HEK293T (cell line): Measurements from ENCODE around the gene PLD1.

Experiments used
- CTCF ChIA-PET: fragments of 350-600 bp; formaldehyde crosslinking; extraction: SDS; loops from one replicate; lab custom pipeline; 2021; ENCODE audit warnings: antibody characterized with exemption, inconsistent platforms; lab: Yijun Ruan, JAX
- POLR2A ChIA-PET: fragments of 350-600 bp; formaldehyde crosslinking; extraction: SDS; loops from one replicate; lab custom pipeline; 2020; ENCODE audit warnings: antibody characterized with exemption, inconsistent platforms; lab: Yijun Ruan, JAX
- DNase-seq: peaks from one replicate; pipeline ENCODE4 v3.0.0; 2012; ENCODE audit warnings: mixed read lengths; ENCODE audit errors: extremely low spot score
- ARNT ChIP-seq: fragments of 450-650 bp; IDR thresholded peaks from 2 replicates; pipeline ENCODE4 v1.6.1; 2017; ENCODE audit warnings: mild to moderate bottlenecking
- BHLHE40 ChIP-seq: fragments of 450-650 bp; IDR thresholded peaks from 2 replicates; pipeline ENCODE4 v1.6.1; 2016; ENCODE audit warnings: mild to moderate bottlenecking, moderate library complexity, borderline replicate concordance
- CTBP1 ChIP-seq: fragments of 450-650 bp; IDR thresholded peaks from 2 replicates; pipeline ENCODE4 v1.6.1; 2016; ENCODE audit warnings: borderline replicate concordance
- ELF4 ChIP-seq: fragments of 450-650 bp; IDR thresholded peaks from 2 replicates; pipeline ENCODE4 v1.6.1; 2017; ENCODE audit warnings: antibody characterized with exemption
- FOXA1 ChIP-seq: fragments of 450-650 bp; IDR thresholded peaks from 2 replicates; pipeline ENCODE4 v1.6.1; 2016; ENCODE audit warnings: mild to moderate bottlenecking
- FOXK2 ChIP-seq: fragments of 450-650 bp; IDR thresholded peaks from 2 replicates; pipeline ENCODE4 v1.6.1; 2016; ENCODE audit warnings: mild to moderate bottlenecking
- FOXM1 ChIP-seq: fragments of 450-650 bp; IDR thresholded peaks from 2 replicates; pipeline ENCODE4 v1.6.1; 2017; ENCODE audit warnings: mild to moderate bottlenecking, borderline replicate concordance
- HDGF ChIP-seq: fragments of 450-650 bp; IDR thresholded peaks from 2 replicates; pipeline ENCODE4 v1.6.1; 2017; ENCODE audit warnings: antibody characterized with exemption, borderline replicate concordance
- L3MBTL2 ChIP-seq: fragments of 450-650 bp; conservative IDR thresholded peaks from 2 replicates; pipeline ENCODE4 v1.6.1; 2016; ENCODE audit warnings: mild to moderate bottlenecking
- LEF1 ChIP-seq: fragments of 450-650 bp; IDR thresholded peaks from 2 replicates; pipeline ENCODE4 v1.6.1; 2017; ENCODE audit warnings: mild to moderate bottlenecking, borderline replicate concordance
- NFRKB ChIP-seq: fragments of 450-650 bp; IDR thresholded peaks from 2 replicates; pipeline ENCODE4 v1.6.1; 2016; ENCODE audit warnings: mild to moderate bottlenecking, moderate library complexity
- SP1 ChIP-seq: fragments of 450-650 bp; IDR thresholded peaks from 2 replicates; pipeline ENCODE4 v1.6.1; 2017
- SUZ12 ChIP-seq: fragments of 450-650 bp; IDR thresholded peaks from 2 replicates; pipeline ENCODE4 v1.6.1; 2016; ENCODE audit warnings: mild to moderate bottlenecking
- TARDBP ChIP-seq: fragments of 450-650 bp; IDR thresholded peaks from 2 replicates; pipeline ENCODE4 v1.6.1; 2016
- ZNF384 ChIP-seq: fragments of 450-650 bp; IDR thresholded peaks from 2 replicates; pipeline ENCODE4 v1.6.1; 2016
- TF ChIP-seq, protein P1 (sequence below): fragments of 450-650 bp; IDR thresholded peaks from 2 replicates; pipeline ENCODE4 v1.6.1; 2016

Gene PLD1

DNA sequence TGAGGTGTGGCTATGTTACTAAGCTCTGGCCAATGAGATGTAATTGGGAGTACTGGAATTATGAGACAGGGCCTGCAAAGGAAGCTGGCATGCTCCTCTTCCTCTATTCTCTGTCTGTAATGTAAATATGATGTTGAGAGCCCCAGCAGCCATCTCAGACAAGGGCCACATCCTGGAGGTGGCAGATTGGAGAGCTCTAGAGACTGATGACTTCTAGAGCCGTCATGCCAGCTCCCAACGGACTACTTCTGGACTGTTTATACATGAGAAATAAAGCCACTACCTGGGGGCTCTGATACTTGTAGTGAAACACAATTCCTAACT lies 19.7 kb downstream of the PLD1 start:
- no peak for DNase-seq
- POLR2A ChIA-PET: no interaction called here
- TF ChIP-seq SP1: no peak
- TF ChIP-seq ARNT: no peak
- TF ChIP-seq BHLHE40: no peak
- no peak for TF ChIP-seq ZNF384
- TF ChIP-seq, protein P1, sequence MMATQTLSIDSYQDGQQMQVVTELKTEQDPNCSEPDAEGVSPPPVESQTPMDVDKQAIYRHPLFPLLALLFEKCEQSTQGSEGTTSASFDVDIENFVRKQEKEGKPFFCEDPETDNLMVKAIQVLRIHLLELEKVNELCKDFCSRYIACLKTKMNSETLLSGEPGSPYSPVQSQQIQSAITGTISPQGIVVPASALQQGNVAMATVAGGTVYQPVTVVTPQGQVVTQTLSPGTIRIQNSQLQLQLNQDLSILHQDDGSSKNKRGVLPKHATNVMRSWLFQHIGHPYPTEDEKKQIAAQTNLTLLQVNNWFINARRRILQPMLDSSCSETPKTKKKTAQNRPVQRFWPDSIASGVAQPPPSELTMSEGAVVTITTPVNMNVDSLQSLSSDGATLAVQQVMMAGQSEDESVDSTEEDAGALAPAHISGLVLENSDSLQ: no peak
- CTCF ChIA-PET: interaction anchor here (0.7 to 1.1 kb wide), 3 partner anchors 18 to 40 kb away, joined by 4 to 7 read pairs (median 5); no protein-coding TSS in a partner anchor

DNA sequence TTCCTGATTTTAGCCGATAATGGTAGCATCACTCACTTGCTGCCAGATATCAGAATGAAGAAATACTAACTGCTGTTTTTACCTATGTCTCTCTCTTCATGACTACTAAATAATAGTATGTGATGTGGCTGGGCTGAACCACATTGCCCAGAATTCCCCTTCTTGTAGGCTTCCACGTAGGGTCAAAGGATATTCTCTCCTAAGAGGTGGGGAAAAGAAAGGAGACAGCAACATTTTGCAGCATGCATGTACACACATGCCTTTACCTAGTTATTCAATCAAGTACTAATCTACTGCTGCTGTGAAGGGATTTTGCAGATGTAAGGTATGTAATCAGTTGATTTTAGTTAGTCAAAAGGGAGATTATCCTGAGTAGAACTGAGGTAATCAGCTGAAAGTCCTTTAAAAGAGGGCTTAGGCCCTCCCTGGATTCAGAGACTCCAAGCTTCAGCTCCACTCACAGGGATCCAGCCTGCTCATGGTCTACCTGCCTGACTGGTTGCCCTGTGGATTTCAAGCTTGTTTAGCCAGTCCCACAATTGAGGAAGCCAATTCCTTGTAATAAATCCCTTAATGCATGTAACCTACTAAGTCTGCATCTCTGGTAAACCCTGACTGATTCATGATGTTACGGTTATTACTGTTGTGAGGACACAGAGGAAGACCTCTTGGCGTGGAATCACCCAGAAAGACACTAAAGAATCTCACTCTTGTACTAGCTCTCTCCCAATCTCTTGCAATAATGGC lies 20.4 kb downstream of the PLD1 start:
- TF ChIP-seq CTBP1 (no peak), FOXK2 (no peak), NFRKB (no peak), HDGF (no peak), ELF4 (no peak), SP1 (no peak), FOXM1 (no peak)
- ChIA-PET POLR2A (no interaction called here), CTCF (interaction anchor here (0.7 to 1.0 kb wide), 2 partner anchors 17 to 40 kb away, joined by 4 to 5 read pairs; no protein-coding TSS in a partner anchor)
- DNase-seq: no peak

DNA sequence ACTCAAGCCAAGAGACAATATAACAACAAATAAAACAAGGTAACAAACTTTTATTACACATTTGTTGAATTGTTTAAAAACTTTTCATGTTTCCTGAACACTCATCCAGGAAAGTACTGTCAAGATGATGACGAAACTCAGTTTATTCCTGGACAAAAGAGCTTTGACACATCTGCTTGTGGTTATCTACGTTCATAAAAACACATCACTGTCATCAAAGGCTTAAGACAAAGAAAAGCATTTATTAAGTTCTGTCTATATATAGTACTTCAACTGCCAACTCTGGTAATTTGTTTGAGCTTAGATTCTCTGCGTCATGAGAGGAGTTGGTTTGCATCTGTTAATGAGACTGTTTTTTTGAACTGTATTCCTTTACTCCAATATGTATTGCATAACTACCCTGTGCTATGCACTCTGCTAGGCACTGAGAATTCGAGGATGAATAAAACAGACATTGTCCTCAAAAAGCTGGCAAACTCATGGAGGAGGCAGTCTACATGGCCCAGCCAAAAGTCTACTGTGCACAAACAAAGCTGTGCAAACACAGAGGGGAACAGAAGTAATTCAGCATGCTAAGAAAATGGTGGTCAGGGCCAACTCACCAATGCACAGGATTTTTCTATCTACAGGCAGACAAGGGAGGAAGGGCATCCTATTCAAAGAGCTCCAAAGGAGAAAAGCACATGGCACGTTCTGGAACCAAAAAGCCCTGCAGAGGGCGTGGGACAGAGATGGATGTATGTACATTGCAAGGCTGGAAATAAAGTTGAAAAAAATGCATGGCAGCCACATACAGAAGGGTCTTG lies 21.5 kb downstream of the PLD1 start:
- ChIA-PET CTCF (interaction anchor here (0.6 to 0.9 kb wide), 2 partner anchors 25 to 45 kb away, joined by 3 to 4 read pairs; no protein-coding TSS in a partner anchor), POLR2A (no interaction called here)
- TF ChIP-seq TARDBP (no peak), ARNT (no peak), FOXM1 (no peak), FOXA1 (no peak), SP1 (no peak)
- no peak for DNase-seq

DNA sequence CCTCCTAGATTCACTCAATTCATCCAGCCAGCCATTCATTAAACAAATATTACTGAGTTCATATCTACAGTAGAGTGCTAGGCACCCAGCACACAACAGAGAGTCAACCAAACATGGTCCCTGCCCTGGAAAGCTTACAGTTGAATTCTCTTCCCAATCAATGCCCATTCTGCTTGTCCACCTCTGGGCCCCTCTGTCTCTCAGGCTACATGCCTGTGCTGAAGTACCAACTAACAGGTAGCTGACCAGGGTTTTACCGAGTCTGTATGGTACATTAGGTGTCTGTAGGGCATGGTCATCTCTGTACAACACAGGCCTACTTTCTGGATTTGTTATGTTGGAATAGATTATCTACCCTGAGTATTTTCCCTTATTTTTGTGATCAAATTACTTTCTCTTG lies 23.3 kb downstream of the PLD1 start:
- POLR2A ChIA-PET: no interaction called here
- no peak for TF ChIP-seq SUZ12
- TF ChIP-seq L3MBTL2: no peak
- TF ChIP-seq LEF1: no peak
- no peak for TF ChIP-seq BHLHE40
- TF ChIP-seq CTBP1: no peak
- no peak for TF ChIP-seq SP1
- no peak for DNase-seq
- CTCF ChIA-PET: no interaction called here

DNA sequence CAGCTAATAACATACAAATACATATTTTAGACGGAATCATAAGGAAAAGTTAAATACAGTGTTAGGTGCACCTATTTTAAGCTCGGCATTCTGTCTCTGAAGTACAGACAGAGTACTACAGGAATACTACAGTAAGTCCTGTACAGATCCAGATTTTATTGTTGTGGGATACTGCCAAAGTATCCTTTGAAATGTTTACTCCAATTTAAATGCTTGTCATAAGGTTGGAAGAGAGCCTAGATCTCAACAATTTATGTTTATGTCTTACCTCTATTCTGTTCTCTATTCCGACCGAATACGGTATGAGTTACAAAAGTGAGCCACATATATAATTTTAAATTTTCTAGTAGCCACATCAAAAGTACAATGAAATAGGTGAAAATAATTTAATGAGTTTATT lies 25.3 kb downstream of the PLD1 start:
- DNase-seq: no peak
- TF ChIP-seq FOXM1: no peak
- TF ChIP-seq HDGF: no peak
- no peak for TF ChIP-seq CTBP1
- no peak for TF ChIP-seq ELF4
- no peak for TF ChIP-seq SUZ12
- TF ChIP-seq ARNT: no peak
- TF ChIP-seq FOXK2: no peak
- TF ChIP-seq FOXA1: no peak
- TF ChIP-seq ZNF384: no peak
- TF ChIP-seq, protein P1: no peak
- TF ChIP-seq NFRKB: no peak
- no peak for TF ChIP-seq SP1
- POLR2A ChIA-PET: no interaction called here
- CTCF ChIA-PET: interaction anchor here (1.5 kb wide), 1 partner anchor 13 kb away, joined by 4 read pairs; no protein-coding TSS in a partner anchor

DNA sequence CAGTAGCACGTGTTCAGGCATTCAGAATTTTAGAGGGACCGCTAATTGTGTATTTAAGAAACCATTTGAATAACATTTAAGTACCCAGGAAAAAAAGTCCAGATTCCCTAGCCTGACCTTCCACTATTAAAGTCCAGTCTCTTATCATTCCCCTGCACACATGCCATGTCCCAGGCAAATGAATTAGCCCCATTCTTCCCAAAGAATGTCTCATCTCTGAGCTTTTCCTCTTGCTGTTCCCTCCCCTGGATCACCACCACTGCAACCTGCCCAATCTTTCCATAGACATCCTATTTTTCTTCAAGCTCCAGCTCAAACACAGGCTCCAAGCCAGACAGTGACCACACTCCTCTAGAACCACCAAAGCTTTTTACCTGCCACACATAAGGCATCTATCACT lies 25.9 kb downstream of the PLD1 start:
- TF ChIP-seq BHLHE40 (no peak), SP1 (no peak), LEF1 (no peak), NFRKB (no peak), TARDBP (no peak), SUZ12 (no peak), FOXA1 (no peak), CTBP1 (no peak), FOXM1 (no peak), ELF4 (no peak), L3MBTL2 (no peak), ARNT (no peak), ZNF384 (no peak), FOXK2 (no peak), HDGF (no peak)
- TF ChIP-seq, protein P1: no peak
- POLR2A ChIA-PET: no interaction called here
- DNase-seq: no peak
- CTCF ChIA-PET: interaction anchor here (0.8 to 1.5 kb wide), 2 partner anchors 8 to 12 kb away, joined by 3 to 4 read pairs; no protein-coding TSS in a partner anchor
